Ishikawa (cell line): Measurements from ENCODE around the gene CABP5.

Experiments used
- CREB1 ChIP-seq: IDR thresholded peaks from 2 replicates; pipeline ENCODE4 v1.6.1; 2012; ENCODE audit warnings: low read depth
- EP300 ChIP-seq: IDR thresholded peaks from 2 replicates; pipeline ENCODE4 v1.6.1; 2012; ENCODE audit warnings: borderline replicate concordance

DNA sequence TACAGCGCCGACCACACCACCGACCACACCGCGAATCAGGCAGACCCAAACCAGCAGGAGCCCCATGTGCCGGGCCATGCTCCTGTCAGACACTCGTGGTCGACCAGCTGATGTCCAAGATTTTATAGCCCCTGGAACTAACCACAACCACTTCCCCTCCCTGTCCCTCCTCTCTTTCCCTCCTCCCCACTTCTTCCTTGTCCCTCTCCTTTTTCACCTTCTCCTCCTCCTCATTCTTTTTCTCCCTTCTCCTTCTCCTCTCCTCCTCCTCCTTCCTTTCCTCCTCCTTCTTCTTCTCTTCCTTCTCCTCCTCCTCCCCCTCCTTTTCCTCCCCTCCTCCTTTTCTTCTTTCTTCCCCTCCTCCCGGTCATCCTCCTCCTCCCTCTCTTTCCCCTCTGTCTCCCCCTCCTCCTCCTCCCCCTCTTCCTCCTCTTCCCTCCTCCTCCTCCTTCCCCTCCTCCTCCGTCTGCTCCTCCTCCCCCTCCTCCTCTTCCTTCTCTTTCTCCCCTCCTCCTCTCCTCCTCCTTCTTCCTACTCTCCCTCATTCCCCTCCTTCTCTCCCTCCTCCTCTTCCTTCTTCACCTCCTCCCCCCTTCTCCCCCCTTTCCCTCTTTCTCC, 52.6 kb downstream of the CABP5 start:
- TF ChIP-seq EP300, result no peak
- no peak for TF ChIP-seq CREB1
